NK-92 (cell line): ENCODE measurements around the gene HCN3.

Source experiments
- DNase-seq: peaks from one replicate; lab custom pipeline; 2025; ENCODE audit not compliant: unreplicated experiment; lab: John Stamatoyannopoulos, UW

HCN3 gene

DNA sequence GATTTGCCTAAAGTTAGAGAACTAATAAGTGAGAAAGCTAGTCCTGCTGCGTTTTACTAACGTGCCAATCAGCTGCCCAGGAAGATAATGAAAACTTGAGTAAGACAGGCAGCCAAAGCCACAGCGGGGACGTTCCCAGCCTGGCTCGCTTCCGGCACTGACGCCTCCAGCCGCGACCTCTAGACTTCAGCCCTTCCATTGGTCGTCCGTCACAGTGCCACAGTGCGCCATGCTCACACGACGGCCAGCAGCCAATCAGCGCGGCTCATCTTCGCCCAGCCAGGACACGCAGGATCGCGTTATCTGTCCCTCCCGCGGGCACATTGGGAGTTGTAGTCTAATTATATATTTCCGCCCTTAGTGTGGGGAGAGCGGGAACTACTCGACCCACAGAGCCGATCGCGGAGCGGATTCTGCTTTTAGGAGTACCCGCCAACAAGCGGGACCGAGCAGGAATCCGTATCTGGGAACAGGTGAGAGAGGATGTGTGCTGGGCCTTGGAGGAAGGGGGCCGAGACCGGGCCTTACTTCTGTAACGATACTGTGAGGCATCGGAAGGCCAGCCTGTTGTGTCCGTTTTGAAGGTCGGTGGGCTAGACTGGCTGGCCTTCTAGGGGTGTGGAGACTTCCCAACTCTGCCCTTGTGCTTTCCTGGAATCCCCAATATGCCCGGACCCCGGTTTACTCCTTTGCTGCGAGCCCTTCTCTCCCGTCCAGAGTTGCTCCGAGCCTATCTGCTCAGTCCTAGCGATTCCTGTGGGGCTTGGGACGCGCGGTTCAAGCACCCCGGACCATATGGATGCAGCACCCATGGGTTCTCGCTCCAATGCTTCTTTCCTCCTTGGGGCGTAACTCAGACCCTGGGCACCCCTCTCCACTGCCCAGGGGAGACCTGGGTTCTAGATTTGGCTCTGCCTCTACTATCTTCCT, 31.5 kb downstream of the HCN3 start, which contains the start of gene FDPS:
Gene FDPS (plus strand): TSS at position 374 of the 930 bp plus-strand sequence. CDS start 924 bp downstream, outside the sequence.
- DNase-seq, result peak; percentile 86

DNA sequence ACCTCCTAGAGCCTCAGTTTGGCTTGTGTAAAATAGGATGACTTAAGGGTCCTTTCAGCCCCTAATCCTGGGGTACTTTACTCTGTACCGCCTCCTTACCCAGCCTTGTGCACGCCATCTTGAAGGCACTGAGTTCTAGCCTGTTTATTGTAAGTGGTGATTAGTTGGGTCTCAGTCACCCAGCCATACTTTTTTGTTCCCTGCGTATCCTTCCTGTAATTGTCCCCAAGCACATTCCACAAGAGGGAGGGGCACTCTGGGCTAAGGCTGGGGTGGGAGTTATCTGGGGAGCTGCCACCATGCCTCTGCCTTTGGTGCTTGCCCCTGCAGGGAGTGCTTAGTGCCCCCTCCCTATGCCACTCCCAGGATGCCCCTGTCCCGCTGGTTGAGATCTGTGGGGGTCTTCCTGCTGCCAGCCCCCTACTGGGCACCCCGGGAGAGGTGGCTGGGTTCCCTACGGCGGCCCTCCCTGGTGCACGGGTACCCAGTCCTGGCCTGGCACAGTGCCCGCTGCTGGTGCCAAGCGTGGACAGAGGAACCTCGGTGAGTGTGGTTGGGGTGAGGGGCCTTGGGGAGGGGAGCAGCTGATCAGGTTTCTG, 32.3 kb downstream of the HCN3 start:
- no peak for DNase-seq

DNA sequence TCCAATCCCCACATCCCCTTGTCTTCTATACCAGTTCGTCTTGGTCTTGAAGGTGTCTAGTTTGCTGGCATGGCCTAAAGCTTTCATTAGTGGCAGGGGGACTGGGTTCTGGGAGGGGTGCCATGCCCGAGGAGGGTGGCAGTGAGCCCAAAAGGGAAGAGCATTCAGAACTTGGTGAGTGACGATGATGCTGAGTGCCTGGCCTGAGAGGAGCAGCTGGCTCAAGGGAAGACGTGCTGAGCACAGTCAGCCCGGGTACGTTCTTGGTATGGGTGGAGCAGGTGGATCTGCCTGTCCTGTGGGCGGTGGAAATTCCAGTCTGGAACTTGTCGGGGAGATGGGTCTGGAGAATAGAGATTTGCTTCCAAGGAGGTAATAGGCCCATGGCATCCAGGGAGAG, 36.0 kb downstream of the HCN3 start:
- DNase-seq, result no peak

- no peak for DNase-seq
Observed at GRCh38 chr1:155316922-155317321, 39.7 kb downstream of the HCN3 start.

DNA sequence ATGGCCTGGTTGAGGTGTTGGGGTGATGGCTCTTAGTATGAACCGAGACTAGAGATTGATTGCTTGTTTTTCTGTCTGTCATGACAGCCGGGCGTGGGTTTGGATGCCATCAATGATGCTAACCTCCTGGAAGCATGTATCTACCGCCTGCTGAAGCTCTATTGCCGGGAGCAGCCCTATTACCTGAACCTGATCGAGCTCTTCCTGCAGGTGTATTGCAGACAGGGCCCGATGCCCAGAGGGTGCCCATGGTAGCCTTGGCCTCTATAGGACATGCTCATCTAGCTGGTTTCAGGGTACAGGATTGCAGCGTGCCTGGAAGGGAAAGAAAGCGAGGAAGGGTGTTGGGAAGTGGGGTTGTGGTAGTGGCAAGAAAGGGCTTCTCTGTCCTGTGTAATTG, 40.8 kb downstream of the HCN3 start:
- no peak for DNase-seq

DNA sequence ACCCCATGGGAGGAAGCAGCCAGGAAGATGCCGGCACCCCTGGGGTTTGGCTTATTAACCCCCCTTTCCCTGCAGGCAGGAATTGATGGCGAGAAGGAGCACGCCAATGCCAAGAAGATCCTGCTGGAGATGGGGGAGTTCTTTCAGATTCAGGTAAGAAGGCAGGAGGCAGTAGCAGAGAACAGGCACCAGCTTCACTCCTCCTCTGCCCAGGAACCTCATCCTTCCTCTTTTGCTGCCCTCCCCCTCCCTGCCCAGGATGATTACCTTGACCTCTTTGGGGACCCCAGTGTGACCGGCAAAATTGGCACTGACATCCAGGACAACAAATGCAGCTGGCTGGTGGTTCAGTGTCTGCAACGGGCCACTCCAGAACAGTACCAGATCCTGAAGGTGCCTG, 42.3 kb downstream of the HCN3 start:
- DNase-seq, result no peak

- no peak for DNase-seq
Observed at GRCh38 chr1:155320252-155320651, 43.0 kb downstream of the HCN3 start.

- no peak for DNase-seq
Observed at GRCh38 chr1:155320661-155321617, 43.7 kb downstream of the HCN3 start, which contains the start of gene RUSC1. Gene RUSC1, plus strand, starts transcription at chr1:155320894. Its CDS starts 880 bp downstream, at chr1:155321774.

GRCh38 chr1:155321639-155322503, 44.6 kb downstream of the HCN3 start:
- no peak for DNase-seq

DNA sequence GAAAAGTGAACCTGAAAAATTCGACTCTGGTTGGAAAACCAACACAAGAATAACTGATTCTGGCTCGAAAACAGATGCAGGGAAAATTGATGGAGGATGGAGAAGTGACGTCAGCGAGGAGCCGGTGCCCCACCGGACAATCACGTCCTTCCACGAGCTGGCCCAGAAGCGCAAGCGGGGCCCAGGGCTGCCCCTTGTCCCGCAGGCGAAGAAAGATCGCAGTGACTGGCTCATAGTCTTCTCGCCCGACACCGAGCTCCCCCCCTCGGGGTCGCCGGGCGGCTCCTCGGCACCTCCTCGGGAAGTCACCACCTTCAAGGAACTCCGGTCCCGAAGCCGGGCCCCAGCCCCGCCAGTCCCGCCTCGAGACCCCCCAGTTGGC, 45.3 kb downstream of the HCN3 start:
- DNase-seq, result no peak

DNA sequence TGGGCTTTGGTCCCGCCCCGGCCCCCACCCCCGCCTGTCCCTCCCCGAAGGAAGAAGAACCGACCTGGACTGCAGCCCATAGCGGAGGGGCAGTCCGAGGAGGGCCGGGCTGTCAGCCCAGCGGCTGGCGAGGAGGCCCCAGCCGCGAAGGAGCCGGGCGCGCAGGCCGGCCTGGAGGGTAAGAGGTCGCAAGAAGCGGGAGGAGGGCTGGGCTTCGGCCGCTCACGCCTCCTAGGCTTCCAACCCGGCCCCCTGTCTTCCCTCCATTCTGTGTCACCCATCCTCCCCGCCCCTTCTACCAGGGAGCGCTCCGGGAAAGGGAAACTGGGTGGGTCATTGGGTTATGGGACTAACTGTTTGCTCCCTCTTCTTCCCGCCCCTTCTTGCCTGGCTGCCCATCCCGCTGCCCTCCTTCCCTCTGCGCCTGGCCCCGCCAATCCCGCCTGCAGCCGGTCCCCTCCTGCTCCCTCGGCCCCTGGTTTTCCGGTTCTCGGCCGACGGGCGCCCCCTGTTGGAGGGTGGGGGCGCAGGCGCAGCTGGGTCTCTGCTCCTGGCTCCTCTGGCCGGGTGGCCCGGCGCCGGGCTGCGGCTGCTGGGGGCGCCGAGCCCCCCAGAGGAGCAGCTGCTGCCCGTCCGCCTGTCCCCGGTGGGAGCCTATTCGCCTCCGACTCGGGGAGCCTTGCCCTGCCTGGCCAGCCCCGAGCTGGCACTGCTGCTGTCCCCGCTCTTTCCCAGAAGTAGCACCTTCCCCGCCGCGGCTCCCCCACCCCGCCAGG, 45.9 kb downstream of the HCN3 start:
- no peak for DNase-seq

DNA sequence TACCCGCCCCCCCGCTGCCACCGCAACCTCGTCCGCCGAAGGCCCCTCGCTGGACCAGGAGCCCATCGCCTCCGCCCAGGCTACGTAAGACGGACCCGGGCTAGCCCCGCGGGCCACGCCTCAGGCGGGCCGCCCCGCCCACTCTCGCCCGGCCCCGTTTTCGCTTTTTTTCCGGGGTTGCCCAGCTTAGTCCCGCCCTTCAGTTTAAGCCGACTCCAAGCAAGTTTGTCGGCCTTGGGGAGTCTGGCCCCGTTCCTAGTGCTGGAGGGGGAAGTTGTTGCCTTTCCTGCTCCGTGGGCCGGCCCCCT, 46.4 kb downstream of the HCN3 start:
- DNase-seq, result no peak

- peak; percentile 49 for DNase-seq
Observed at GRCh38 chr1:155324037-155324716, 46.9 kb downstream of the HCN3 start.

DNA sequence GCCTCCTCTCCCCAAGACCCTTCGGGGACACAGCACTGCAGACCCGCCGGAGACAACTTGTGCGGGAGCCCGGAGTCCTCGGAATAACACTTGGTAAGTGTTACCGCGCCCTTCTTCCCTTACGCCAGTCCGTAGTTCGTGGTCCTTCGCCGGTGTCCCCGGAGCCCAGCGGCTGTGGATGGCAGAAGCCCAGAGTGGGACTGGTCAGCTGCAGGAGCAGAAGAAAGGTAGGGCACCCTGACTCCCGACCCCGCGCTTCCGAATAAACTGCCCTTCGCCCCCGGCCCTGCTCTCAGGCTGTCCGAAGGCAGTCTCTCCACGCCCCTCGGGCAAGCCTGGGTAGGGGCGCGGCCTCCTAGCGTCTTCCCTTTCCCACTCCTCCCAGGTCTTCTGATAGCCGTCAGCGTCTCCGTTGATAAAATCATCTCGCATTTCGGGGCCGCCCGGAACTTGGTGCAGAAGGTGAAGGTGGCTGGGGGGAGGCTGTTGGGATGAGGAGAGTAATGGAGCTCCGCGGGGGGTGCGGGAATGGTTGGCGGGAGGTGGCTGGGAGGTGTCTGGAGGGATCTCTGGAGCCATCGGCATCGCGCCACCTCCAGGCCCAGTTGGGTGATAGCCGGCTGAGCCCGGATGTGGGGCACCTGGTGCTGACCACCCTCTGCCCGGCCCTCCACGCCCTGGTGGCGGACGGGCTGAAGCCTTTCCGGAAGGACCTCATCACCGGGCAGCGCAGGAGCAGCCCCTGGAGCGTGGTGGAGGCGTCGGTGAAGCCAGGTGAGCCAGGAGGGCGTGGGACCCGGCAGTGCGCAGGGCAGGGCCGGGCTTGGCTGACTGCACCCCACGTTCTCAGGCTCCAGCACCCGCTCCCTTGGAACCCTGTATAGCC, 47.7 kb downstream of the HCN3 start:
- DNase-seq, result no peak

- DNase-seq, result no peak
Observed at GRCh38 chr1:155325603-155325893, 48.3 kb downstream of the HCN3 start.

DNA sequence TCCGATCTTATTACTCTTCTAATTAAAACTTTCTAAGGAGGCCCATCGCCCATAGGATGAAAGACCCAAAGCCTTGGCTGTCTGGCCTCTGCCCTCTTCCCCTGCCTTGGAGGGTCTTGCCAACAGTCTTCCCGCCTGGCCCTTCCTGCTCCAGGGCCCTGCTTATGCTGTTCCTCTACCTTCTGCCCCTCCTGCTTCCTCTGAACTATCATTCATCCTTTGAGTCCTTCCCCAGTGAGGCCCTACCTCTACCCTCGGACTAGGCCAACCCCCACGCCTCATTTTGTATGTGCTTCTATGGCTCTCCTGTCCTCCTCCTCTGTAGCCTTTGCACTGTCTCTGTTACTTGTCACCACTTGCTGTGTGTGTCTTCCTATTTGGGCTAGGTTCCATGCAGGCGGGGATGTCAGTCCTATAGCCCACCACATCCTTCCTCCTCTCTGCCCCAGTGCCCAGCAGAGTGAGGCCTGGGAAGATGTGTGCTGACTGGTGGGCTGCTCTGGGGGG, 48.8 kb downstream of the HCN3 start:
- DNase-seq, result no peak

DNA sequence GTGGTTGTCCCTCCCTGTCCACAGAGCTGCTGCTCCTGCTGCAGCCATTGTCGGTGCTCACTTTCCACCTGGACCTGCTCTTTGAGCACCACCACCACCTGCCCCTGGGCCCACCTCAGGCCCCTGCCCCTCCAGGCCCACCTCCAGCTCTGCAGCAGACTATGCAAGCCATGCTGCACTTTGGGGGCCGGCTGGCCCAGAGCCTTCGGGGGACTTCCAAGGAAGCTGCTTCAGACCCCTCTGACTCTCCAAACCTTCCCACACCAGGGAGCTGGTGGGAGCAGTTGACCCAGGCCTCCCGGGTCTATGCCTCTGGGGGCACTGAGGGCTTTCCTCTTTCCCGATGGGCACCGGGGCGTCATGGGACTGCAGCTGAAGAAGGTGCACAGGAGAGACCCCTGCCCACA, 49.4 kb downstream of the HCN3 start:
- no peak for DNase-seq

DNA sequence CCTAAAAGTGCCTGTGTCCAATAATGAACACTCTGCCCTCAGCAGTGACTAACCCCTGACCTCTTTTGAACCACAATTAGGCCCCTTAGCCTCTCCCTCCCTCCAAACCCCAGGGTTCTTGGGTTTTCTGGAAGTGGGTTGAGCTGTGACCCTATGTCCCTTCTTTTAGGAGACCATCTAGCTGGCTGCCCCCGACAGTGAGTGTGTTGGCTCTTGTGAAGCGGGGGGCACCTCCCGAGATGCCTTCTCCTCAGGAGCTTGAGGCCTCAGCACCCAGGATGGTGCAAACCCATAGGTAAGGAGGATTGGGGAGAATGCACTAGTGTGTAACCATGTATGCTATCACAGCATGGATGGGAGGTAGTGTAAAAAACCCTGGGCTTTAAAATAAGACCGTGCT, 50.7 kb downstream of the HCN3 start:
- DNase-seq, result no peak
